Measurements from ENCODE around the gene STX10. TPM values are rescaled to one million over a fixed set of nuclear protein-coding genes. Genes with fewer than 3 reads are reported as not detected.
A peak's percentile ranks its signal among the peaks of the same experiment; 100 is the strongest.

STX10 gene
- total and polyA plus RNA-seq, 9 of the 15 experiments (the other 6 are each of a cell fraction or from before 2014, with no cell fraction given) = 0.51 to 66.3 (median 31.0) TPM

- peak overlapping the region; percentile 98 for H3K4me3 ChIP-seq
- H3K9ac ChIP-seq (ENCODE audit: insufficient read depth in 1 of 2, low read depth in 2 of 2, low read length in 2 of 2) = peak overlapping the region; percentile 74 to 95
- no peaks in the 10 kb centered on the region for H4K20me1 ChIP-seq (replicated peaks; ENCODE audit: control insufficient read depth, insufficient read depth, low read length)
- H2AFZ ChIP-seq (ENCODE audit: low read depth, low read length) = no peak overlapping the region
- BruUV-seq (replicated peaks) = TSS peak; percentile 10
- WGBS (ENCODE audit: insufficient coverage, low coverage, missing lambda C conversion rate) = 66% methylated on average over 11 of the region's 12 CpGs
- H3K9me3 ChIP-seq (replicated peaks; ENCODE audit: control insufficient read depth, insufficient read depth, low read depth, low read length) = no peaks in the 10 kb centered on the region
- H3K27me3 ChIP-seq (ENCODE audit: control insufficient read depth in 2 of 2, insufficient read depth in 2 of 2, low read length in 2 of 2) = no peaks in the 10 kb centered on the region
- in situ Hi-C loops (cut with MboI) (no loop called here), intact Hi-C loops (cut with micrococcal nuclease) (loop anchor here (10.0 kb wide), 1 partner anchor 135 kb away; no protein-coding TSS in a partner anchor)
- peak overlapping the region; percentile 99 for H3K4me2 ChIP-seq (ENCODE audit: insufficient read depth, low read length)
- peak overlapping the region; percentile 98 for H3K27ac ChIP-seq (ENCODE audit: extremely low read depth, low read depth, low read length)
- DNase-seq (ENCODE audit: extremely low read depth in 1 of 4, low spot score in 3 of 4) (peak in 1 of 4 experiments; percentile 70), FAIRE-seq (no peak), ATAC-seq (no peak)
- H3K9me1 ChIP-seq (ENCODE audit: control insufficient read depth, insufficient read depth, low read length) = no peaks in the 10 kb centered on the region
- ChIA-PET CTCF (ENCODE audit: low intra/inter-chr PET ratio) (no interaction called here), POLR2A (interaction anchor here (0.6 to 3.1 kb wide), 9 partner anchors 17 to 123 kb away, joined by 3 to 16 read pairs (median 4); no protein-coding TSS in a partner anchor)
- H3K36me3 ChIP-seq (ENCODE audit: control insufficient read depth, insufficient read depth, low read length) = peaks cover 43% of the 10 kb centered on the region
- peaks cover 41 to 82% of the 10 kb centered on the region in 2 experiments for H3K4me1 ChIP-seq (replicated peaks in 1 of 2; ENCODE audit: control insufficient read depth in 2 of 2, insufficient read depth in 2 of 2, low read length in 2 of 2)
- H3K79me2 ChIP-seq (ENCODE audit: control insufficient read depth, insufficient read depth, low read length) = peaks cover 60% of the 10 kb centered on the region
- TF ChIP-seq RFX7 (CRISPR knock-in tag; IDR thresholded peaks at IDR 0.05) = no peak
- 0 out of 2 replicates have a peak, but pooled peaks have one; percentile 19 for TF ChIP-seq TOE1 (IDR thresholded peaks at IDR 0.05; ENCODE audit: borderline replicate concordance)
- no peak for TF ChIP-seq TOE1 (CRISPR knock-in tag; IDR thresholded peaks at IDR 0.05; ENCODE audit: borderline replicate concordance, low read depth)
- TF ChIP-seq ETV1 (tag; conservative IDR thresholded peaks at IDR 0.05; ENCODE audit: low read depth) = 0 out of 2 replicates have a peak, but pooled peaks have one; percentile 16
- TF ChIP-seq HIVEP1 (CRISPR knock-in tag; IDR thresholded peaks at IDR 0.05) = no peak
- TF ChIP-seq FOXP1 (CRISPR knock-in tag; IDR thresholded peaks at IDR 0.05) = peak; percentile 24; the same call in 1 of the 2 replicates
- TF ChIP-seq MAX (CRISPR knock-in tag; IDR thresholded peaks at IDR 0.05) = peak; percentile 55
- peak; percentile 60 for TF ChIP-seq MEF2D (tag; conservative IDR thresholded peaks at IDR 0.05; ENCODE audit: low read depth)
- no peak for TF ChIP-seq CUX1 (CRISPR knock-in tag; IDR thresholded peaks at IDR 0.05)
- TF ChIP-seq ZBTB26 (CRISPR knock-in tag; IDR thresholded peaks at IDR 0.05) = peak; percentile 54; the same call in 1 of the 2 replicates
- no peak for TF ChIP-seq TAF7 (tag; IDR thresholded peaks at IDR 0.05)
- 0 out of 2 replicates have a peak, but pooled peaks have one; percentile 90 for TF ChIP-seq KAT7 (CRISPR knock-in tag; IDR thresholded peaks at IDR 0.05; ENCODE audit: borderline replicate concordance)
- TF ChIP-seq ZNF24 (IDR thresholded peaks at IDR 0.05) = no peak
- no peak for TF ChIP-seq MCM7 (IDR thresholded peaks at IDR 0.05)
- 0 out of 2 replicates have a peak, but pooled peaks have one; percentile 18 for TF ChIP-seq KHSRP (IDR thresholded peaks at IDR 0.05)
- TF ChIP-seq GATAD2A (IDR thresholded peaks at IDR 0.05) = peak; percentile 59; the same call in 1 of the 2 replicates
- TF ChIP-seq POLR2B (IDR thresholded peaks at IDR 0.05; ENCODE audit: low read depth, partially characterized antibody) = peak; percentile 27
Measured at GRCh38 chr19:13100031-13100588, 50.1 kb downstream of the STX10 start.

All from K562 (cell line).